VCaP (cell line): ENCODE measurements around the gene UAP1.

Experiments used
- H3K27ac ChIP-seq: fragments of 450-650 bp; 2 replicates; pipeline ENCODE4 v1.5.1; 2017
- CTCF ChIP-seq: fragments of 450-650 bp; conservative IDR thresholded peaks from 2 replicates; pipeline ENCODE4 v1.5.1; 2017; ENCODE audit warnings: mild to moderate bottlenecking, moderate library complexity

UAP1 gene

DNA sequence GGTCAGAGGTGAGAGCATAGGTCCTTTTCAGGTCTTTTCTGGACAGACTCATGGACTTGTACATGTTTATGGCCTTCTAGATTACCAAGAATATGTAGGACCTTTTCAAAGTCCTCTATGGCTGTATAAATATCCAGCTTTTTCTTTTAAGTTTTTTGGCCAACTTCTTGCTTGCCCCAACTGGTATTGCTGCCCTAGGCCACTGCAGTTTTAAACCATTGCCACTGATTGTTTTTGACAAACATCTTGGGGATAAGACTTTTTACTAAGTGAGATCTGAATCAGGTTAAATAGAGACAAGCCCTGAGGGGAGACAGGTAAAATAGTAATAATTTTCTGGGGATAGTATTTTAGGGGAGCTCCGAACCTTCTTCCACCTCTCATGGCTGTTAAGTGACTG lies 56.0 kb downstream of the UAP1 start:
- no peak for TF ChIP-seq CTCF
- H3K27ac ChIP-seq: no peak overlapping the region

- H3K27ac ChIP-seq: no peak overlapping the region
- TF ChIP-seq CTCF: no peak
Observed at GRCh38 chr1:162619076-162619475, 57.6 kb downstream of the UAP1 start.

GRCh38 chr1:162621256-162621655 lies 59.7 kb downstream of the UAP1 start:
- TF ChIP-seq CTCF: no peak
- no peak overlapping the region for H3K27ac ChIP-seq

DNA sequence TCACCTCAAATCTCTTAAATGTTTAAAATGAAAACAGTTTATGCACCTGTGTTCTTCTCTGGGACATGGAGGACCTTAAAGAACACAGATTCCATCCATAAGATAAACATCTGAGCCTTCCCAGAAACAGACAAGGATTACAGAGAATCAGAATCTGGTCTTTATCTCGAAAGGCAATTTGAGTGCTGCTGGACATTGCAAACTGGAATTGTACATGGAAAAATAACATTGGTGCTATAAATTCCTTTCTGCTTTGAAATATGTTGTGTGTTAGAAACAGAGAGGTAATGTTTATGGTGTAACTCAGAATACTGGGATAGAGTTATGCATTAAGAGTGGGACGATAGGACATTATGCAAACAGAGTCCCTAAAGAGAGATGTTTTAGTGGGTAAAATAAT lies 64.2 kb downstream of the UAP1 start:
- no peak overlapping the region for H3K27ac ChIP-seq
- no peak for TF ChIP-seq CTCF

GRCh38 chr1:162626094-162626493 lies 64.6 kb downstream of the UAP1 start:
- H3K27ac ChIP-seq: no peak overlapping the region
- no peak for TF ChIP-seq CTCF

GRCh38 chr1:162626761-162627160 lies 65.2 kb downstream of the UAP1 start:
- no peak overlapping the region for H3K27ac ChIP-seq
- no peak for TF ChIP-seq CTCF

DNA sequence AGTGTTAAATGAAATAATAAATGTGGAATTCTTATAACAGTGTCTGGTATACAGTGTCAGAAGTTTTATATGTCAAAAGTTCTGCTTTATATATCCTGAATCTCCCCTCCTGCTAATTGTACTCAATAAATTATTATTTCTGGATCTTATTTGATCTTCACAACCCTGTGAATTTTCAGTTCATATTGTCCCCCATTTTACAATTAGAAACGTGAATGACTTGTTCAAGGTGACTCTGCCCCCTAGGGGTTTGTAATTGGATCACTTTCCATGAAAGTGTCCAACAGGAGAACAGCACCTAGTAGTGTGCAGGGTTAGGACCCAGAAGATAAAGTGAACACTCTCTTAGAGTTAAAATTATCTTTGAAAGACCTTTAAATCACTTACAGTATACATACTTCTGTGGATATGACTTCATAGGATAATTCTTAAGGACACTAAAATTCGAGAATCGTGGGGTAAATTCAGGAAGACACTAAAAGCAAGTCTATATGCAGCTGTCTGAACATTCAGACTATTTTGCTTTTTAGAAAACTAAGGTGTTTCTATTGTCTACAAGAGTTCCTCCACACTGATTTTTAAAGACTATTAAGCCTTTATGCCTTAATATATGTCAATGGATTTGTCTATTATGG lies 66.3 kb downstream of the UAP1 start:
- peak; percentile 72 for TF ChIP-seq CTCF
- H3K27ac ChIP-seq: no peak overlapping the region
